Ishikawa (cell line): ENCODE results near the gene DOK6.

Source experiments
- RAD21 ChIP-seq: IDR thresholded peaks from 2 replicates; pipeline ENCODE4 v1.6.1; 2012; ENCODE audit warnings: low read depth
- REST ChIP-seq: IDR thresholded peaks from 2 replicates; pipeline ENCODE4 v1.6.1; 2012; ENCODE audit warnings: low read depth, mild to moderate bottlenecking
- YY1 ChIP-seq: IDR thresholded peaks from 2 replicates; pipeline ENCODE4 v1.6.1; 2012; ENCODE audit warnings: low read depth

DNA sequence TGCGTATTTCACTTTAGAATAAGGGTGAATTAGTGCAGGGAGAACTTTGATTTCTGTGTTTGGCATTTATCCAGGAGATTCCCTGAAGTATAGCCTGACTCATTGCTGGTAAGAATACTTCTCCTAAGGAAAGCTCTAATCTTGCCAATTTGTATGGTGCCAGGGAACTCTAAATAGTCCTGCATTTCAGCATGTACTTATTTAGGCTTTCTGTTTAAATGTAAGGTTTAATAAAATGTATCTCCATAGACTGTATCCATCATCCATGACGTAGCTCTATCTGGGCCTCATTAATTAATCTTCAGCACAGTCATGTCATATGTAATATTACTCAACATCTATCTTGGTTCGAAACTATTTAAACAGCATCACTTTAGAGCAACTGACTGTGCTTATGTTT lies 127.7 kb downstream of the DOK6 start:
- TF ChIP-seq YY1: no peak
- no peak for TF ChIP-seq REST
- no peak for TF ChIP-seq RAD21
